Mesodermal cell (in vitro differentiated cells): ENCODE data around the gene AFMID.
A peak's percentile ranks its signal among the peaks of the same experiment; 100 is the strongest.

Experiments used
- H3K27ac ChIP-seq: 2 replicates; pipeline ENCODE4 v1.7.0; 2013; ENCODE audit warnings: mild to moderate bottlenecking, low read depth, low read length, moderate library complexity; ENCODE audit not compliant: severe bottlenecking
- H3K36me3 ChIP-seq: 2 replicates; pipeline ENCODE4 v1.7.1; 2013; ENCODE audit warnings: mild to moderate bottlenecking, low read length, moderate library complexity; ENCODE audit not compliant: control insufficient read depth, insufficient read depth
- H3K4me1 ChIP-seq: one replicate; pipeline ENCODE4 v1.7.1; 2013; ENCODE audit warnings: mild to moderate bottlenecking, low read length; ENCODE audit not compliant: insufficient read depth, control insufficient read depth, poor library complexity, severe bottlenecking
- H3K4me3 ChIP-seq: 2 replicates; pipeline ENCODE4 v1.7.0; 2013; ENCODE audit warnings: low read length, control low read depth, mild to moderate bottlenecking; ENCODE audit not compliant: insufficient read depth, poor library complexity, severe bottlenecking; ENCODE audit errors: extremely low read depth
- H3K9me3 ChIP-seq: 2 replicates; pipeline ENCODE4 v1.7.1; 2013; ENCODE audit warnings: mild to moderate bottlenecking, low read length, moderate library complexity; ENCODE audit not compliant: control insufficient read depth
- WGBS, 2 experiments: methylation state at CpG; one replicate each; pipeline ENCODE4 v1.1.5; 2013; ENCODE audit warnings: missing lambda C conversion rate in 2 of 2; ENCODE audit not compliant: insufficient coverage in 2 of 2; 5-methylcytosine and 5-hydroxymethylcytosine counted together

The AFMID gene

GRCh38 chr17:78173097-78173715 is 14.0 kb upstream of the AFMID start:
- H3K9me3 ChIP-seq, result no peaks in the 10 kb centered on the region
- 85 to 86% methylated on average over 6 to 9 of the region's 11 CpGs for WGBS, 2 experiments
- H3K27ac ChIP-seq, result peak overlapping the region; percentile 90
- peaks cover 44% of the 10 kb centered on the region for H3K36me3 ChIP-seq
- H3K4me3 ChIP-seq, result no peak overlapping the region
- peaks cover 29% of the 10 kb centered on the region for H3K4me1 ChIP-seq

GRCh38 chr17:78174346-78174869 is 12.8 kb upstream of the AFMID start:
- Histone ChIP-seq H3K36me3 (peaks cover 56% of the 10 kb centered on the region), H3K27ac (no peak overlapping the region), H3K9me3 (no peaks in the 10 kb centered on the region), H3K4me1 (peaks cover 29% of the 10 kb centered on the region), H3K4me3 (no peak overlapping the region)
- 96 to 99% methylated on average over 11 to 15 of the region's 15 CpGs for WGBS, 2 experiments

DNA sequence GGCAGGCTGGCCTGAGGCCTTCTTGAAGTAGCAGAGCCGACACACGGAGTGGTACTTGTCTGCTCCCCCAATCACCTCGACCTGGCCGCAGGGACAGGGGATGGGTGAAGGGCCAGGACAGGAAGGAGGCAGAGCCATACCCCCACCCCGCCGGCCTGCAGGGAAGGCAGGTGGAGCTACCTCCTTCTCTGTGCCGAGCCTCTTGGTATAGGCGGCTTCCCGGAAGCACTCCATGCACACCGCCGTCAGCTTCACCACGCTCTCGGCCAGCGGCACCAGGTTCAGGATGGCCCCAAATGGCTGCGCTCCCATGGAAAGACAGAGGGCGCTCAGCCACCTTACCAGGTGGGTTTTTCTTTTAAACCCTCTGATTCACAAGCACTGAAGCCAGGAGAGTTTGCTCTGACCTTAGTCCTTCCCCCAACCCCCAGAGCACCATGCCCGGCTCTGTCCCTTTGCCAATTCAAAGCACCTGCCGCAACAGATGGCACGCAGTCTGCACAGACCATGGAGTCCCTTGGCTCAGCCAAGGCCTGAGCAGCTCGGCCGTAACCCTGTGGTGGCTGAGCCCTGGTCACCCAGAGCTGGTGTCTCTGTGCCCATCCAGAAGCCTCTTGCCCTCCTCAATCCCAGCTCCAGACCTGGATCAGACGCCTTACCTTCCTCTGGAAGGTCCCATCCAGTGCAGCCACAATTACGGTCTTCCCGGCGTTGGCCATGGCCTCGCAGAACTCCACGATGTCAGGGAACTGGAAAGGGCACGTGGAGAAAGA is 12.1 kb upstream of the AFMID start:
- Histone ChIP-seq H3K9me3 (no peaks in the 10 kb centered on the region), H3K4me3 (no peak overlapping the region), H3K36me3 (peaks cover 63% of the 10 kb centered on the region), H3K27ac (no peak overlapping the region), H3K4me1 (peaks cover 29% of the 10 kb centered on the region)
- 93 to 97% methylated on average over 25 to 28 of the region's 28 CpGs for WGBS, 2 experiments

DNA sequence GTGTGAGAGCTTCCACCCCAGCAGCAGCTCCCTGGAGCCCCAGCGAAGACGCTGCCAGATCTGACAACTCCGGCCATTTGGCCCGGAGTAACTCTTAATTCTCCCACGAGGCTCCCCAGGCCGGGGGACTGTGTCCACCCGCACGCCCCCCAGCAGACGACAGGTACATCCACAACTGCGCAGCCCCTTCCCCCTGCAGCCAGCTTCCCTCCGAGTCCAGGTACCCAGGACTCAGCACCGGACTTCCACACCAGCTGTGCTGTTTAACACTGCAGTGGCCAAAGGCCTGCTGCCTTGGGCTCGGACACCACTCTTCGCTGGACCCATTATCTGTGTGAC is 11.6 kb upstream of the AFMID start:
- 97% methylated on average over 13 to 14 of the region's 14 CpGs for WGBS, 2 experiments
- Histone ChIP-seq H3K4me3 (no peak overlapping the region), H3K36me3 (peaks cover 66% of the 10 kb centered on the region), H3K9me3 (no peaks in the 10 kb centered on the region), H3K4me1 (peaks cover 29% of the 10 kb centered on the region), H3K27ac (no peak overlapping the region)

DNA sequence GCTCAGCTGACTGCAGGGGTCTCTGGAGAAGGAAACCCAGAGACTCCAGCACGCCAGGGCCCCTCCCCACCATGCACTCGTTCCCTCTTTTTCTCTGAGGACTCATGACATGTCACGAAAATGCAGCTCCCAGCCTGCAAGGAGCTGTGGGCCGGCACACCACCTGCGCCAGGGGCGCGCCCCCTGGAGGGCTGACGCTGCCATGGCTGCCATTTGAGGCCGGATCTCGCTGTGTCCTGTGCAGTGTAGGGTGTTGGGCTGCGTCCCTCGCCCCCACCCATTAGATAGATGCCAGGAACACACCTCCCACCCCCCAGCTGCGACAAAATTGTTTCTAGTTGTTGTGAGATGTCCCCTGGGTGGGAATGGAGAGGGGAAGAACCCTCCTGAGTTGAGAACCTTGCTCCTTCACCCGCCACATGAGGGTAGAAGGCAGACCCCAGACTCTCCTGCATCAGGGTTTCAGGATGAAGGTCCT is 10.6 kb upstream of the AFMID start:
- peaks cover 29% of the 10 kb centered on the region for H3K4me1 ChIP-seq
- no peak overlapping the region for H3K27ac ChIP-seq
- no peak overlapping the region for H3K4me3 ChIP-seq
- no peaks in the 10 kb centered on the region for H3K9me3 ChIP-seq
- H3K36me3 ChIP-seq, result peaks cover 73% of the 10 kb centered on the region
- 41 to 55% methylated on average over 9 of the region's 14 CpGs for WGBS, 2 experiments

GRCh38 chr17:78179372-78179771 is 7.8 kb upstream of the AFMID start:
- peaks cover 88% of the 10 kb centered on the region for H3K36me3 ChIP-seq
- peaks cover 14% of the 10 kb centered on the region for H3K4me1 ChIP-seq
- WGBS, 2 experiments, result 95 to 97% methylated on average over 16 to 17 of the region's 17 CpGs
- H3K4me3 ChIP-seq, result no peak overlapping the region
- H3K27ac ChIP-seq, result no peak overlapping the region
- H3K9me3 ChIP-seq, result no peaks in the 10 kb centered on the region

GRCh38 chr17:78180083-78180482 is 7.1 kb upstream of the AFMID start:
- H3K4me1 ChIP-seq, result peaks cover 20% of the 10 kb centered on the region
- peaks cover 88% of the 10 kb centered on the region for H3K36me3 ChIP-seq
- WGBS, 2 experiments, result 95% methylated on average over 10 to 12 of the region's 14 CpGs
- no peak overlapping the region for H3K4me3 ChIP-seq
- H3K9me3 ChIP-seq, result no peaks in the 10 kb centered on the region
- no peak overlapping the region for H3K27ac ChIP-seq

GRCh38 chr17:78180508-78180907 is 6.7 kb upstream of the AFMID start:
- Histone ChIP-seq H3K27ac (no peak overlapping the region), H3K36me3 (peaks cover 90% of the 10 kb centered on the region), H3K4me1 (peaks cover 21% of the 10 kb centered on the region), H3K4me3 (no peak overlapping the region), H3K9me3 (no peaks in the 10 kb centered on the region)
- 83 to 100% methylated on average over 1 of the region's 2 CpGs for WGBS, 2 experiments

GRCh38 chr17:78182504-78182903 is 4.7 kb upstream of the AFMID start:
- H3K27ac ChIP-seq, result no peak overlapping the region
- no peak overlapping the region for H3K4me3 ChIP-seq
- H3K9me3 ChIP-seq, result no peaks in the 10 kb centered on the region
- H3K36me3 ChIP-seq, result peaks cover 75% of the 10 kb centered on the region
- H3K4me1 ChIP-seq, result peaks cover 23% of the 10 kb centered on the region
- 97 to 99% methylated on average over 11 to 13 of the region's 13 CpGs for WGBS, 2 experiments

DNA sequence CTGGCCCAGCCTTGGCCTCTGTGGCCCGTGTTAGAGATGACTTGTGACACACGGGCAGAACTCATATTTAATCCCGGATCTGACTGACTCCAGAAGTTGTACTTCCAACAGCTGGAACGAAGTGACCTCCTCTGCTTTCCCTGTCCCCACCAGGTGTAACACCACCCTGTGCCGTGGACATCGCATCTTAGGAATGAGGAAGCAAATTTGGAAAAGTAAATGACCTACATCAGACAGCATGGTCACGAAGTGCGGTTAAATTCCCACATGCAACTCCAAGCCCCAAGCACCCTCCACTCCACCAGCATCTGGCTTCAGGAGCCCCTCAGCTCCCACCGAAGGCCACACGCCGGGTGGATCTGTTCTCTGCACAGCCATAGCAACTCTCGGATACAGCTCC is 3.2 kb upstream of the AFMID start:
- no peak overlapping the region for H3K27ac ChIP-seq
- H3K9me3 ChIP-seq, result no peaks in the 10 kb centered on the region
- no peak overlapping the region for H3K4me3 ChIP-seq
- H3K4me1 ChIP-seq, result peaks cover 23% of the 10 kb centered on the region
- 97% methylated on average over 9 to 12 of the region's 12 CpGs for WGBS, 2 experiments
- H3K36me3 ChIP-seq, result peaks cover 69% of the 10 kb centered on the region

- H3K4me3 ChIP-seq, result no peak overlapping the region
- peaks cover 64% of the 10 kb centered on the region for H3K36me3 ChIP-seq
- WGBS, 2 experiments, result 91 to 94% methylated on average over 9 to 10 of the region's 10 CpGs
- no peaks in the 10 kb centered on the region for H3K9me3 ChIP-seq
- H3K4me1 ChIP-seq, result peaks cover 23% of the 10 kb centered on the region
- no peak overlapping the region for H3K27ac ChIP-seq
These were observed 2.8 kb upstream of the AFMID start for GRCh38 chr17:78184351-78184750.
